HEK293 (cell line): ENCODE data around the gene SUPV3L1.

Source experiments
- HOXD13 ChIP-seq: sonication (generic); formaldehyde crosslinking; IDR thresholded peaks from 2 replicates; pipeline ENCODE4 v1.8.0; 2022; ENCODE audit warnings: missing genetic modification reagents, borderline replicate concordance
- PRDM1 ChIP-seq: fragments of 450-650 bp; formaldehyde crosslinking; IDR thresholded peaks from 2 replicates; pipeline ENCODE4; 2016; ENCODE audit warnings: missing biosample characterization, missing genetic modification characterization
- ZNF433 ChIP-seq: fragments of 450-650 bp; formaldehyde crosslinking; IDR thresholded peaks from 2 replicates; pipeline ENCODE4 v1.5.1; 2016; ENCODE audit warnings: missing biosample characterization, missing genetic modification characterization, low read depth
- ZNF501 ChIP-seq: fragments of 450-650 bp; formaldehyde crosslinking; IDR thresholded peaks from 2 replicates; pipeline ENCODE4 v1.5.1; 2016; ENCODE audit warnings: missing biosample characterization, missing genetic modification characterization
- ZNF510 ChIP-seq: fragments of 450-650 bp; formaldehyde crosslinking; IDR thresholded peaks from 2 replicates; pipeline ENCODE4 v1.5.1; 2018; ENCODE audit warnings: mild to moderate bottlenecking, missing genetic modification characterization, missing biosample characterization; ENCODE audit not compliant: insufficient replicate concordance
- ZNF549 ChIP-seq: fragments of 450-650 bp; IDR thresholded peaks from 2 replicates; pipeline ENCODE4 v1.5.1; 2018; ENCODE audit warnings: missing biosample characterization, missing genetic modification characterization, mild to moderate bottlenecking, inconsistent platforms, moderate library complexity
- TF ChIP-seq, protein P1 (sequence below): fragments of 450-650 bp; formaldehyde crosslinking; IDR thresholded peaks from 2 replicates; pipeline ENCODE4 v1.5.1; 2016; ENCODE audit warnings: missing biosample characterization, missing genetic modification characterization, low read depth

DNA sequence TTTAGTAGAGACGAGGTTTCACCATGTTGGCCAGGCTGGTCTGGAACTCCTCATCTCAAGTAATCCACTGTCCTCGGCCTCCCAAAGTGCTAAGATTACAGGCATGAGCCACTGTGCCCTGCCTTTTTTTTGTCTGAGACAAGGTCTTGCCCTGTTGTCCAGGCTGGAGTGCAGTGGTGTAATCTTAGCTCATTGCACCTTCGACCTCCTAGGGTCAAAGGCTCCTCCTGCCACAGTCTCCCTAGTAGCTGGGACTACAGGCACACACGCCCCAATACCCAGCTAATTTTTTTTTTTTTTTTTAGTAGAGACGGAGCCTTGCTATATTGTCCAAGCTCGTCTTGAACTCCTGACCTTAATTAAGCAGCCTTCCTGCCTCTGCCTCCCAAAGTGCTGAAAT is 26.8 kb upstream of the SUPV3L1 start:
- TF ChIP-seq, protein P1, sequence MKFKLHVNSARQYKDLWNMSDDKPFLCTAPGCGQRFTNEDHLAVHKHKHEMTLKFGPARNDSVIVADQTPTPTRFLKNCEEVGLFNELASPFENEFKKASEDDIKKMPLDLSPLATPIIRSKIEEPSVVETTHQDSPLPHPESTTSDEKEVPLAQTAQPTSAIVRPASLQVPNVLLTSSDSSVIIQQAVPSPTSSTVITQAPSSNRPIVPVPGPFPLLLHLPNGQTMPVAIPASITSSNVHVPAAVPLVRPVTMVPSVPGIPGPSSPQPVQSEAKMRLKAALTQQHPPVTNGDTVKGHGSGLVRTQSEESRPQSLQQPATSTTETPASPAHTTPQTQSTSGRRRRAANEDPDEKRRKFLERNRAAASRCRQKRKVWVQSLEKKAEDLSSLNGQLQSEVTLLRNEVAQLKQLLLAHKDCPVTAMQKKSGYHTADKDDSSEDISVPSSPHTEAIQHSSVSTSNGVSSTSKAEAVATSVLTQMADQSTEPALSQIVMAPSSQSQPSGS (tag by site-specific recombination): no peak
- TF ChIP-seq ZNF510 (tag by site-specific recombination): no peak
- TF ChIP-seq ZNF549 (tag by site-specific recombination): no peak
- TF ChIP-seq HOXD13: no peak
- no peak for TF ChIP-seq ZNF433 (tag by site-specific recombination)
- TF ChIP-seq PRDM1 (tag by site-specific recombination): no peak
- no peak for TF ChIP-seq ZNF501 (tag by site-specific recombination)
